ENCODE data around the gene HDAC4.

- TF ChIP-seq CTCF (IDR thresholded peaks at IDR 0.05) (no peak), SMC3 (IDR thresholded peaks at IDR 0.05) (no peak), EHMT2 (IDR thresholded peaks at IDR 0.05; ENCODE audit: low read depth) (no peak), BHLHE40 (IDR thresholded peaks at IDR 0.05; ENCODE audit: low read depth, low read length) (no peak), POLR2A (IDR thresholded peaks at IDR 0.05; ENCODE audit: low read length) (no peak), MAX (IDR thresholded peaks at IDR 0.05) (no peak), EP300 (IDR thresholded peaks at IDR 0.05) (no peak), RCOR1 (IDR thresholded peaks at IDR 0.05; ENCODE audit: low read depth, low read length) (no peak)
- TF ChIP-seq, protein P1, sequence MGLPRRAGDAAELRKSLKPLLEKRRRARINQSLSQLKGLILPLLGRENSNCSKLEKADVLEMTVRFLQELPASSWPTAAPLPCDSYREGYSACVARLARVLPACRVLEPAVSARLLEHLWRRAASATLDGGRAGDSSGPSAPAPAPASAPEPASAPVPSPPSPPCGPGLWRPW (IDR thresholded peaks at IDR 0.05) = no peak
Measured at GRCh38 chr2:239215136-239215925, 185.5 kb downstream of the HDAC4 start.

Measured in A549 (cell line).